Activated T-cell treated with anti-CD3 and anti-CD28 coated beads, Interleukin-2, amount 50 U/mL, for 1 hour (primary cell): ENCODE results near the gene FAM20C.

Experiments used
- DNase-seq: peaks from one replicate; pipeline ENCODE4 v3.0.0-alpha.2; 2020

Gene FAM20C

GRCh38 chr7:278081-278480, 85.7 kb downstream of the FAM20C start:
- no peak for DNase-seq

- DNase-seq = no peak
Measured at GRCh38 chr7:279821-280220, 87.5 kb downstream of the FAM20C start.

GRCh38 chr7:280461-280860, 88.1 kb downstream of the FAM20C start:
- no peak for DNase-seq

- DNase-seq = no peak
Measured at GRCh38 chr7:281637-282036, 89.3 kb downstream of the FAM20C start.

GRCh38 chr7:282621-283020, 90.2 kb downstream of the FAM20C start:
- no peak for DNase-seq

GRCh38 chr7:284762-285722, 92.7 kb downstream of the FAM20C start:
- DNase-seq = no peak

GRCh38 chr7:285731-286130, 93.4 kb downstream of the FAM20C start:
- DNase-seq = no peak

- no peak for DNase-seq
Measured at GRCh38 chr7:286266-286665, 93.9 kb downstream of the FAM20C start.

GRCh38 chr7:288671-289101, 96.3 kb downstream of the FAM20C start:
- peak; percentile 6 for DNase-seq

- DNase-seq = peak; percentile 5
Measured at GRCh38 chr7:289209-289755, 96.9 kb downstream of the FAM20C start.

GRCh38 chr7:289756-290553, 97.6 kb downstream of the FAM20C start, which contains the start of gene FOXL3:
FOXL3 (plus strand) TSS chr7:290170; CDS start chr7:290170, 0 bp downstream.
- peak; percentile 4 for DNase-seq

- DNase-seq = no peak
Measured at GRCh38 chr7:290554-291372, 98.4 kb downstream of the FAM20C start.

GRCh38 chr7:291373-292092, 99.2 kb downstream of the FAM20C start:
- DNase-seq = no peak

- no peak for DNase-seq
Measured at GRCh38 chr7:292226-292625, 99.9 kb downstream of the FAM20C start.

- DNase-seq = no peak
Measured at GRCh38 chr7:292826-293225, 100.5 kb downstream of the FAM20C start.

GRCh38 chr7:293681-294439, 101.5 kb downstream of the FAM20C start:
- no peak for DNase-seq

GRCh38 chr7:294440-295154, 102.2 kb downstream of the FAM20C start:
- no peak for DNase-seq

- DNase-seq = no peak
Measured at GRCh38 chr7:295155-296154, 103.1 kb downstream of the FAM20C start.

GRCh38 chr7:296373-296945, 104.1 kb downstream of the FAM20C start:
- no peak for DNase-seq
